A549 (cell line): ENCODE results near the gene FXR2. TPM values are rescaled to one million over a fixed set of nuclear protein-coding genes. Genes with fewer than 3 reads are reported as not detected.

Source experiments
- ATAC-seq, 2 experiments: fragments of 200-7000 bp in 1 of 2; fragments of >200 bp in 1 of 2; cut with Nextera tagmentation in 1 of 2; cut with Tn5 transposase in 1 of 2; 3 replicates each; pipeline versions ENCODE4 v1.8.0 to v1.9.1; 2018 to 2020; ENCODE audit warnings: mild to moderate bottlenecking in 1 of 2, moderate library complexity in 1 of 2
- CTCF ChIA-PET: fragments of 300-600 bp; sonication (Branson Sonifier 250); formaldehyde crosslinking; extraction: SDS; loops from one replicate; lab custom pipeline; 2021; ENCODE audit warnings: antibody characterized with exemption, inconsistent platforms; lab: Yijun Ruan, JAX
- POLR2A ChIA-PET: fragments of 350-600 bp; formaldehyde crosslinking; extraction: SDS; loops from one replicate; lab custom pipeline; 2021; ENCODE audit warnings: antibody characterized with exemption, inconsistent platforms; lab: Yijun Ruan, JAX
- DNase-seq, 2 experiments: peaks; one replicate each; pipeline versions ENCODE4 v3.0.0 to v3.0.0-alpha.2; 2011 to 2016; ENCODE audit warnings: low read depth in 1 of 2, low spot score in 1 of 2
- FAIRE-seq: peaks from 2 replicates; lab custom pipeline; 2011; peaks lifted over from hg19 to GRCh38; lab: Jason Lieb, UNC
- H3K27ac ChIP-seq, 2 experiments: fragments of >200 bp; sonication (Bioruptor Twin); formaldehyde crosslinking; 3 replicates each; pipeline ENCODE4 v1.5.1; 2016 to 2017
- H3K4me1 ChIP-seq: fragments of >200 bp; sonication (Bioruptor Twin); formaldehyde crosslinking; 3 replicates; pipeline ENCODE4 v1.6.1; 2016
- H3K4me2 ChIP-seq: fragments of >200 bp; sonication (Bioruptor Twin); formaldehyde crosslinking; 3 replicates; pipeline ENCODE4 v1.6.1; 2016
- H3K4me3 ChIP-seq: fragments of >200 bp; sonication (Bioruptor Twin); formaldehyde crosslinking; 3 replicates; pipeline ENCODE4 v1.5.1; 2016
- H3K9me3 ChIP-seq: fragments of >200 bp; sonication (Bioruptor Twin); formaldehyde crosslinking; 3 replicates; pipeline ENCODE4 v1.6.1; 2016
- EHF ChIP-seq: fragments of 250-450 bp; sonication (Bioruptor Pico); IDR thresholded peaks from 2 replicates; pipeline ENCODE4 v1.5.0; 2020; ENCODE audit warnings: mild to moderate bottlenecking
- ESRRA ChIP-seq: fragments of 150-350 bp; IDR thresholded peaks from 2 replicates; pipeline ENCODE4 v1.6.1; 2014; ENCODE audit warnings: mild to moderate bottlenecking, low read length, borderline replicate concordance
- GATA3 ChIP-seq: IDR thresholded peaks from 2 replicates; pipeline ENCODE4 v1.6.1; 2012; ENCODE audit warnings: borderline replicate concordance
- HDAC2 ChIP-seq: fragments of 200-600 bp; sonication (generic); IDR thresholded peaks from 2 replicates; pipeline ENCODE4 v1.6.1; 2016
- HEYL ChIP-seq: fragments of 250-450 bp; sonication (Bioruptor Pico); IDR thresholded peaks from 2 replicates; pipeline ENCODE4 v1.8.0; 2021; ENCODE audit warnings: mild to moderate bottlenecking, moderate library complexity
- HOXA7 ChIP-seq: fragments of 250-450 bp; sonication (Bioruptor Pico); IDR thresholded peaks from 2 replicates; pipeline ENCODE4 v1.5.0; 2020; ENCODE audit warnings: mild to moderate bottlenecking, moderate library complexity
- HOXB13 ChIP-seq: fragments of 250-450 bp; sonication (Bioruptor Pico); IDR thresholded peaks from 2 replicates; pipeline ENCODE4 v1.5.0; 2020; ENCODE audit warnings: low read depth, mild to moderate bottlenecking, moderate library complexity
- JUN ChIP-seq, 2 experiments: fragments of >200 bp; sonication (Bioruptor Twin); formaldehyde crosslinking; IDR thresholded peaks; 2 replicates in 1 of 2; 3 replicates in 1 of 2; pipeline ENCODE4 v1.6.1; 2016 to 2017
- MAFK ChIP-seq: fragments of 450-650 bp; IDR thresholded peaks from 2 replicates; pipeline ENCODE4 v1.6.1; 2014; ENCODE audit not compliant: partially characterized antibody
- POLR2AphosphoS2 ChIP-seq: conservative IDR thresholded peaks from 2 replicates; pipeline ENCODE4 v1.6.1; 2012; ENCODE audit warnings: low read length, improper control_type of control experiment, inconsistent platforms
- RAD21 ChIP-seq, 2 experiments: fragments of >200 bp in 1 of 2; sonication (Bioruptor Twin) in 1 of 2; formaldehyde crosslinking in 1 of 2; IDR thresholded peaks in 1 of 2; conservative IDR thresholded peaks in 1 of 2; 2 replicates in 1 of 2; 3 replicates in 1 of 2; pipeline ENCODE4 v1.6.1; 2012 to 2018; ENCODE audit warnings: inconsistent platforms in 1 of 2
- RARB ChIP-seq: fragments of 250-450 bp; sonication (Bioruptor Pico); IDR thresholded peaks from 2 replicates; pipeline ENCODE4 v1.8.0; 2021; ENCODE audit warnings: mild to moderate bottlenecking, moderate library complexity
- RFX5 ChIP-seq: fragments of 450-650 bp; IDR thresholded peaks from 2 replicates; pipeline ENCODE4 v1.7.1; 2014; ENCODE audit warnings: antibody characterized with exemption, mild to moderate bottlenecking, moderate library complexity
- SREBF2 ChIP-seq: fragments of 450-650 bp; IDR thresholded peaks from 2 replicates; pipeline ENCODE4 v1.6.1; 2014; ENCODE audit warnings: mild to moderate bottlenecking, moderate library complexity
- TP53 ChIP-seq: fragments of 250-450 bp; sonication (Bioruptor Pico); IDR thresholded peaks from 2 replicates; pipeline ENCODE4 v1.5.0; 2021; ENCODE audit warnings: mild to moderate bottlenecking, moderate library complexity
- USF2 ChIP-seq: fragments of 450-650 bp; IDR thresholded peaks from 2 replicates; pipeline ENCODE4 v1.6.1; 2014; ENCODE audit warnings: antibody characterized with exemption
- ZSCAN20 ChIP-seq: fragments of 250-450 bp; sonication (Bioruptor Pico); IDR thresholded peaks from 2 replicates; pipeline ENCODE4 v1.8.0; 2022; ENCODE audit warnings: mild to moderate bottlenecking, moderate library complexity
- WGBS: methylation state at CpG from one replicate; pipeline ENCODE4 v1.1.6; 2017; ENCODE audit errors: missing lambda C conversion rate; 5-methylcytosine and 5-hydroxymethylcytosine counted together
- polyA plus RNA-seq, 4 experiments: library from polyadenylated mRNA; depleted of rRNA in 3 of 4; stranded (reverse); fragments of >200 nt; fragmentation: RNase III in 1 of 4; extraction: RNeasy Plus Mini Kit Qiagen cat#74134 plus additional on column Dnase treatment in 1 of 4; gene quantifications; 2 replicates in 3 of 4; 3 replicates in 1 of 4; pipeline ENCODE4 v1.2.3, GENCODE V29; 2011 to 2017
- TF ChIP-seq, protein P1 (sequence below): fragments of >200 bp; sonication (Bioruptor Twin); formaldehyde crosslinking; IDR thresholded peaks from 3 replicates; pipeline ENCODE4 v1.5.1; 2016

FXR2 gene
- polyA plus RNA-seq, 2 of the 4 experiments (the other 2 are of a cell fraction) = 40.7 to 45.2 TPM

GRCh38 chr17:7561028-7561575 lies 53.6 kb downstream of the FXR2 start (continued):
- TF ChIP-seq HOXA7 (CRISPR knock-in tag) = 0 out of 2 replicates have a peak, but pooled peaks have one; percentile 18
- no peak for TF ChIP-seq POLR2AphosphoS2
- 0 out of 2 replicates have a peak, but pooled peaks have one; percentile 63 for TF ChIP-seq HDAC2
- TF ChIP-seq RFX5 = no peak
- no peak for TF ChIP-seq USF2
- no peak for TF ChIP-seq EHF (CRISPR knock-in tag)
- no peak for TF ChIP-seq GATA3
- TF ChIP-seq RAD21 (conservative IDR thresholded peaks at IDR 0.05 in 1 of 2, IDR thresholded peaks at IDR 0.05 in 1 of 2) = peak; percentile 89 to 93
- TF ChIP-seq, all 56 proteins: peak for 11

- H3K4me1 ChIP-seq = peaks cover 45% of the 10 kb centered on the region
- WGBS = 33% methylated on average over 22 of the region's 22 CpGs
- FAIRE-seq = peak; percentile 84
- TF ChIP-seq TP53 (CRISPR knock-in tag) (0 out of 2 replicates have a peak, but pooled peaks have one; percentile 10), JUN (IDR thresholded peaks at IDR 0.05) (no peak), USF2 (no peak), POLR2AphosphoS2 (no peak), RAD21 (conservative IDR thresholded peaks at IDR 0.05 in 1 of 2, IDR thresholded peaks at IDR 0.05 in 1 of 2) (0 out of 5 replicates have a peak, but pooled peaks of 1 of the 2 experiments have one; percentile 7), HOXA7 (CRISPR knock-in tag) (no peak), ZSCAN20 (CRISPR knock-in tag) (no peak), MAFK (no peak)
- TF ChIP-seq, protein P1, sequence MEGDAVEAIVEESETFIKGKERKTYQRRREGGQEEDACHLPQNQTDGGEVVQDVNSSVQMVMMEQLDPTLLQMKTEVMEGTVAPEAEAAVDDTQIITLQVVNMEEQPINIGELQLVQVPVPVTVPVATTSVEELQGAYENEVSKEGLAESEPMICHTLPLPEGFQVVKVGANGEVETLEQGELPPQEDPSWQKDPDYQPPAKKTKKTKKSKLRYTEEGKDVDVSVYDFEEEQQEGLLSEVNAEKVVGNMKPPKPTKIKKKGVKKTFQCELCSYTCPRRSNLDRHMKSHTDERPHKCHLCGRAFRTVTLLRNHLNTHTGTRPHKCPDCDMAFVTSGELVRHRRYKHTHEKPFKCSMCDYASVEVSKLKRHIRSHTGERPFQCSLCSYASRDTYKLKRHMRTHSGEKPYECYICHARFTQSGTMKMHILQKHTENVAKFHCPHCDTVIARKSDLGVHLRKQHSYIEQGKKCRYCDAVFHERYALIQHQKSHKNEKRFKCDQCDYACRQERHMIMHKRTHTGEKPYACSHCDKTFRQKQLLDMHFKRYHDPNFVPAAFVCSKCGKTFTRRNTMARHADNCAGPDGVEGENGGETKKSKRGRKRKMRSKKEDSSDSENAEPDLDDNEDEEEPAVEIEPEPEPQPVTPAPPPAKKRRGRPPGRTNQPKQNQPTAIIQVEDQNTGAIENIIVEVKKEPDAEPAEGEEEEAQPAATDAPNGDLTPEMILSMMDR = no peak; the same call in 2 of the 3 replicates
- peak overlapping the region; percentile 88 for H3K4me2 ChIP-seq
- no peaks in the 10 kb centered on the region for H3K9me3 ChIP-seq
- peak; percentile 76 to 85 for ATAC-seq
- DNase-seq = peak; percentile 78 to 85
- H3K4me3 ChIP-seq = peak overlapping the region; percentile 8; the same call in 1 of the 3 replicates
- peak overlapping the region; percentile 39 to 97; a peak in 5 of 6 replicates for H3K27ac ChIP-seq
- POLR2A ChIA-PET = interaction anchor here (0.6 to 2.8 kb wide), 13 partner anchors 9 to 231 kb away, joined by 3 to 33 read pairs (median 3); partner anchors contain the start of genes CD68, NEURL4, PLSCR3 and POLR2A
- CTCF ChIA-PET = interaction anchor here (0.6 to 11.3 kb wide), 87 partner anchors 10 to 613 kb away, joined by 3 to 232 read pairs (median 7); partner anchors contain the start of genes ACADVL, CD68, CHRNB1 and DLG4
These were observed 54.3 kb downstream of the FXR2 start for GRCh38 chr17:7560172-7561027.

- DNase-seq (no peak), FAIRE-seq (no peak), ATAC-seq (no peak)
- TF ChIP-seq SREBF2 (no peak), HOXB13 (no peak), HEYL (CRISPR knock-in tag) (no peak), RARB (CRISPR knock-in tag) (no peak), ESRRA (no peak)
- Histone ChIP-seq H3K27ac (peak overlapping the region in 1 of 2 experiments; percentile 97; a peak in 2 of 6 replicates), H3K4me1 (peaks cover 45% of the 10 kb centered on the region), H3K4me2 (peak overlapping the region; percentile 88), H3K9me3 (no peaks in the 10 kb centered on the region), H3K4me3 (no peak overlapping the region)
- CTCF ChIA-PET = interaction anchor here (0.6 to 11.3 kb wide), 62 partner anchors 11 to 339 kb away, joined by 3 to 232 read pairs (median 10); partner anchors contain the start of genes ACADVL, CD68, CHRNB1 and DLG4
- 87% methylated on average over 18 of the region's 18 CpGs for WGBS
- POLR2A ChIA-PET = interaction anchor here (0.6 to 2.8 kb wide), 8 partner anchors 20 to 230 kb away, joined by 3 to 33 read pairs (median 3); partner anchors contain the start of genes CD68, NEURL4, POLR2A and TP53
These were observed 55.2 kb downstream of the FXR2 start for GRCh38 chr17:7559320-7560171.
